ENCODE data around the gene MYO1C.

Gene MYO1C

GRCh38 chr17:1484676-1485422 is 7.6 kb downstream of the MYO1C start:
- no peak for DNase-seq (ENCODE audit: low read depth, low spot score)

GRCh38 chr17:1484060-1484535 is 8.4 kb downstream of the MYO1C start:
- no peak for DNase-seq (ENCODE audit: low read depth, low spot score)

DNA sequence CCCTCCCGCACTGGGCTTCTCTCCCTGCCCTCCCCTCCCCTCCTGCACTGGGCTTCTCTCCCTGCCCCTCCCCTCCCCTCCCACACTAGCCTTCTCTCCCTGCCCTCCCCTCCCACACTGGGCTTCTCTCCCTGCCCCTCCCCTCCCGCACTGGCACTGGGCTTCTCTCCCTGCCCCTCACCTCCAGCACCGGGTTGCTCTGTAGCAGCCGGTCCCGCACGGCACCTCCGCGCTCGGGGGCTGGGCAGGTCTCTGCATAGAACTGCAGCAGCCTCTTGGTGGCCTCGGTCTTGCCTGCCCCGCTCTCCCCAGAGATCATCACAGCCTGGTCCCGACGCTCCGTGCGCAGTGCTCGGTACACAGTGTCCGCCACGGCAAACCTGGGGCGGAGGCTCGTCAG is 9.8 kb downstream of the MYO1C start:
- no peak for DNase-seq (ENCODE audit: low read depth, low spot score)

- DNase-seq (ENCODE audit: low read depth, low spot score), result no peak
Measured at GRCh38 chr17:1481736-1482135, 10.8 kb downstream of the MYO1C start.

GRCh38 chr17:1480747-1481465 is 11.6 kb downstream of the MYO1C start:
- DNase-seq (ENCODE audit: low read depth, low spot score), result no peak

DNA sequence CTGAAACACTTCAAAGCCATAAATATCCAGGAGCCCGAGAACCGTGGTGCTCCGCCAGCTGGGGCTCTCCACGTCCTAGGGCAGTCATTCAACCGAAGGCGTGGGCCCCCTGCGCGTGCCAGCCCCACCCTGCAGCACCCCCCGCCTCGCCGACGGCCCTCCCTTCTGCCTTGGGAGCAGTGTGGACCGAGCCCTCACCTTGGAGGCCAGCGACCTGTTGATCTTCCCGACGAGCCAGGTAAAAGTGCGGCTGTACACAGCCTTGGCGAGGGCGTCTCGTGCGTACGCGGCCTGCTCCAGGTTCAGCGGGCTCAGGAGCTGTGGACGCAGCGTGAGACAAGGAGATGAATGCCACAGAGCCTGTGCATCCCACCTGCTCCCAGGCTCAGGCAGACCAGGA is 14.1 kb downstream of the MYO1C start:
- no peak for DNase-seq (ENCODE audit: low read depth, low spot score)

GRCh38 chr17:1475321-1475854 is 17.1 kb downstream of the MYO1C start:
- DNase-seq (ENCODE audit: low read depth, low spot score), result no peak

- DNase-seq (ENCODE audit: low read depth, low spot score), result no peak
Measured at GRCh38 chr17:1474402-1475189, 17.9 kb downstream of the MYO1C start.

DNA sequence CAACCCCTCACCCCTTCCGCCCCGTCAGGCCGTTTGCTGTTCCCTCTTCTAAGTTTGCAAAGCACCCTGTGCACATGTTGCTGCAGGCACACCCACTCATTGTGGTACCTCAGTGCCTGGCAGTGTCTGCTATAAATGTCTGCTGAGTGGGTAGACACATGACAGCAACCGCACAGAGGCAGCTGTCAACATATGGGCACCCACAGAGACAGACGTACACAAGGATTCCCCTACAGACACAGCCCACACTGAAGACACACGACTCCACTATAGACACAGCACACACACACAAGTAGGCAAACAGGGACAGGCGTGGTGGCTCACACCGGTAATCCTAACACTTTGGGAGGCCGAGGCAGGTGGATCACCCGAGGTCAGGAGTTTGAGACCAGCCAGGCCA is 18.6 kb downstream of the MYO1C start:
- no peak for DNase-seq (ENCODE audit: low read depth, low spot score)

- DNase-seq (ENCODE audit: low read depth, low spot score), result no peak
Measured at GRCh38 chr17:1473170-1473569, 19.3 kb downstream of the MYO1C start.

DNA sequence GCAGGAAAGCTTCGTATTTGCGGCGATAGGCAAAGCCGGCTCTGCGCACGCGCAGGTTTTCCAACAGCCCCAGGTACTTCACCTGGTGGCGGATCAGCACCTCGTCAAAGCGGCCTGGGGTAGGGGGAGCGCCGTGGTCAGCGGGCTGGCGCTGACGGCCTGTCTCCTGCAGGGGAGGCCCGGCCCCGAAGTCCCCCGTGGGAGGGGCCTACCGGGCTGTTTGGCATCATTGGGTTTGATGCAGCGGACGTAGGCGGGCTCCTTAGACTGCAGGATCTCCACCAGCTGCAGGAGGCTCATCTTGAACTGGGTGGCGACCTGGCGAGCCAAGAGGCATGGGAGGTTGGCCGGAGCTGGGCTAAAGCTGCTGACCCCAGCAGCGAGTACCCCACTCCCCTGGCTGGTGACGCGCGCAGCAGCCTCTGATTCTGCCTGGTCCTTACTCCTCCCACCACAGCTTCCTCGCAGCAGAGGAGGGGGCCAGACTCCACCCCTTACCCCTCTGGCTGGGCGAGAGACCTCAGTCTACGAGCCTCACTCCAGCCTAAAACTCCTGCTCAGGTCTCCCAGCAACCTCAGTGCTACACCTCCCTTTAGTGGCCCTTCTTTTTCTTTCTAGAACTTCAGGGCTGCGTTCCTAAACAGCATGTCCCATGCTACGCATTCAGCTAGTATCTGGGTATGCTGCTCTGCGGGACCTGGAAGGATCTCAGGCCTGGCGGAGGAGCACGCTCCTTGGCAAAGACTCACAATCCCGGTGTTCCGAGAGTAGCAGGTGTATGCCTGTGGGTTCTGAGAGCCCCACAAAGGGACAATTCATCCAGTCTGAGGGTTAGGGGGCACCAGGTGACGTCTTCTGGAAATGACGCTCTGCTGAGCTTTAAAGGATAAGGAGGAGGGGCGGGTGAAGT is 20.3 kb downstream of the MYO1C start:
- no peak for DNase-seq (ENCODE audit: low read depth, low spot score)

- no peak for DNase-seq (ENCODE audit: low read depth, low spot score)
Measured at GRCh38 chr17:1471490-1471889, 21.0 kb downstream of the MYO1C start.

DNA sequence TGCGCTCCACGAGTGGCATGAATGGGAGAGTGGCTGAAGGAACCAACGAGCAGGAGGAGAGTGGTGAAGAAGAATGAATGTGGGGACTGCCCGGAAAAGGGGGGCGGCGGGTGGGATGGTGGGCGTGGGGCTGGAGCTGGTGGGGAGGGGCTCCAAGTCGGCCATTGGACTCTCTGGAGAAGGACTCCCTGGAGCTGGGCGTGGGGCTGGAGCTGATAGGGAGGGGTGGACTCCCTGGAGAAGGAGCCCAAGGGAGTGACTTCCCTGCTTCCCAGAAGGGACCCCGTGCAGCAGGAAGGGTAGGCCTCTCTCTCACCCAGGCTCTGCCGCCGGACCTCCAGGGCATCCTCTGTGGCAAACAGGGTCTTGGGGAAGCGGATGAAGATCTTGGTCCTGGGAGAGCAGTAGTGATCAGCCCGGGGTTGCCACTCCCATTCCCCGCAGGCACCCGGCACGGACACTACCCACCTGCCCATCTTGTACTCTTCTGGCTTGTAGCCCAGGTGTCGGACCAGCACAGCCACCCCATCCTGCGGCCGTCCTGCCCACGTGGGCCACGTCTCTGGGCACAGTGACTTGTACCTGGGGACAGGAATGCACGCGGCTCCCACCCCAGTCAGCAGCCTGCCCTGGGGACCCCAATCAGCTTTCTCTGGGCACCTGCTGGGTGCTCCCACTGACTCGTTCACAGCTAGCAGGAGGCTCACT is 21.6 kb downstream of the MYO1C start:
- DNase-seq (ENCODE audit: low read depth, low spot score), result no peak

DNA sequence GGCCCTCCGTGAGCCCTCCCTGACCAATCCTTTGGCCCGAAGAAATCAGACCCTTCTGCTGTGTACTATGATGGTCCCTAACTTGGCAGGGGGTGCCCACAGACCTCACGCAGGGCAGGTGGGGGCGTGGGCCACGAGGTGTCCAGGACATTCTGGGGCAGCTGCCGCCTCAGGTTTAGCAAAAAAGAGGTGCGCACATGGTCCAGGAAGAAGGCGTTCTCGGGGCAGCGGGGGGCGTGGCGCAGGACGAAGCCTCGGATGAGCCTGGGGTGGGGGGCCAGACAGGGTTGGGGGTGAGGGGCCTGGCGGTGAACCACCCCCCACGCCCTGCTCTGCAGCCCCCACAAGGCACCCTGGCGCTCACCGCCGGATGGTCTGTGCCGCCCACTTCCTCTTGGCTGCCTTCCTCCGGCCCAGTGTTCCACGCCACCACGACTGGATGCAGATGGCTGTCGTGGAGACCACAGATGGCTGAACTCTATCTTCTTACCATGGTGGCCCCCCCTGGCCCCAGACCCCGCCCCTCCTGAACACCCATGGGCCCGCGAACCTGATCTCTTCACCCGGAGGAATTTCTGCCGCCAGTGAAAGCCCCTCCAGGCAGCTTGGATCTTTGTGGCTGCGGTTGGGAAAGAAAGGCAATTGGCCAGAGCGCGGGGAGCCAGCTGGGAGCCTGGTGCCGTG is 22.3 kb downstream of the MYO1C start:
- no peak for DNase-seq (ENCODE audit: low read depth, low spot score)

- DNase-seq (ENCODE audit: low read depth, low spot score), result no peak
Measured at GRCh38 chr17:1469231-1469852, 23.1 kb downstream of the MYO1C start.

- DNase-seq (ENCODE audit: low read depth, low spot score), result no peak
Measured at GRCh38 chr17:1467898-1468492, 24.5 kb downstream of the MYO1C start.

- no peak for DNase-seq (ENCODE audit: low read depth, low spot score)
Measured at GRCh38 chr17:1467258-1467657, 25.2 kb downstream of the MYO1C start.

DNA sequence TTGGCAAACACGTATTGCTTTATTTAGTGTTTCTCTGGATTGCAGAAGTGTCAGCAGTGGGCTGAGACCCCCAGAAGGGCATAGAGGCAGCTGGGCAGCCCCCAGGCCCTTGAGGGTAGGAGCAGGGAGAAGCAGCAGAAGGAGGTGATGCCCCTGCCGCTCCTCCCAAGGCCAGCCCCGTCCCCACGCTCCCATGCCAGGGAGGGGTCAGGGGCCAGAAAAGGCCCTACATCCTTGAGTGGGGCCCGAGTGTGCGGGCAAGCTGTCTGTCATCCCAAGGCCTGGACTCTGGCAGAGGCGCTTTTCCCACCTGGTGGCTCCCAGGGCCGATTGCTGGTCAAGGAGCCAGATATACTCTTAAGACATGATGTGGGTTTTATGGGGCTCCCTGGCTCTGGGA is 28.3 kb downstream of the MYO1C start:
- DNase-seq (ENCODE audit: low read depth, low spot score), result no peak

All from brain pericyte (primary cell).